SJSA1 (cell line): ENCODE data around the gene SIX5. TPM values are rescaled to one million over a fixed set of nuclear protein-coding genes. Genes with fewer than 3 reads are reported as not detected.

Experiments
- DNase-seq, 2 experiments: peaks; one replicate each; pipeline ENCODE4 v3.0.0-alpha.2; 2015 to 2020; ENCODE audit warnings: low spot score in 2 of 2, low read depth in 1 of 2
- H3K27ac ChIP-seq: fragments of 250-450 bp; sonication (Bioruptor Pico); 2 replicates; pipeline ENCODE4 v1.5.1; 2020; ENCODE audit warnings: mild to moderate bottlenecking, moderate library complexity
- H3K27me3 ChIP-seq: fragments of 250-450 bp; sonication (Bioruptor Pico); replicated peaks from 2 replicates; pipeline ENCODE4 v1.5.1; 2020; ENCODE audit warnings: mild to moderate bottlenecking, moderate library complexity
- H3K36me3 ChIP-seq: fragments of 250-450 bp; sonication (Bioruptor Pico); 2 replicates; pipeline ENCODE4 v1.5.1; 2020; ENCODE audit warnings: mild to moderate bottlenecking
- H3K4me1 ChIP-seq: fragments of 250-450 bp; sonication (Bioruptor Pico); replicated peaks from 2 replicates; pipeline ENCODE4 v1.6.1; 2021; ENCODE audit warnings: mild to moderate bottlenecking
- H3K4me3 ChIP-seq: fragments of 250-450 bp; sonication (Bioruptor Pico); 2 replicates; pipeline ENCODE4 v1.5.1; 2020; ENCODE audit warnings: mild to moderate bottlenecking
- H3K9me3 ChIP-seq: fragments of 250-450 bp; sonication (Bioruptor Pico); replicated peaks from 2 replicates; pipeline ENCODE4 v1.5.1; 2020; ENCODE audit warnings: mild to moderate bottlenecking
- total RNA-seq: library from RNA; depleted of rRNA; stranded (reverse); fragments of >200 nt; shearing (Covaris generic); gene quantifications from 2 replicates; pipeline ENCODE4 v1.2.3, GENCODE V29; 2014

SIX5 gene
- total RNA-seq, 1 experiment from 2014 or later, result 9.1 TPM

GRCh38 chr19:45777395-45777961 lies 8.4 kb upstream of the SIX5 start:
- H3K36me3 ChIP-seq, result peaks cover 55% of the 10 kb centered on the region
- no peak for DNase-seq
- H3K27ac ChIP-seq, result no peak overlapping the region
- H3K4me1 ChIP-seq, result peaks cover 11% of the 10 kb centered on the region
- H3K4me3 ChIP-seq, result no peak overlapping the region
- no peaks in the 10 kb centered on the region for H3K9me3 ChIP-seq
- no peaks in the 10 kb centered on the region for H3K27me3 ChIP-seq

GRCh38 chr19:45774765-45775164 lies 5.7 kb upstream of the SIX5 start:
- Histone ChIP-seq H3K9me3 (no peaks in the 10 kb centered on the region), H3K4me3 (no peak overlapping the region), H3K36me3 (peaks cover 68% of the 10 kb centered on the region), H3K27ac (no peak overlapping the region), H3K4me1 (peaks cover 12% of the 10 kb centered on the region), H3K27me3 (no peaks in the 10 kb centered on the region)
- no peak for DNase-seq

GRCh38 chr19:45773384-45773783 lies 4.3 kb upstream of the SIX5 start:
- no peak overlapping the region for H3K27ac ChIP-seq
- DNase-seq, result no peak
- H3K4me1 ChIP-seq, result peaks cover 15% of the 10 kb centered on the region
- no peak overlapping the region for H3K4me3 ChIP-seq
- H3K27me3 ChIP-seq, result no peaks in the 10 kb centered on the region
- peaks cover 59% of the 10 kb centered on the region for H3K36me3 ChIP-seq
- H3K9me3 ChIP-seq, result 0 out of 2 replicates have a peak, but pooled peaks cover under 1% of the 10 kb centered on the region

- Histone ChIP-seq H3K9me3 (0 out of 2 replicates have a peak, but pooled peaks cover 2% of the 10 kb centered on the region), H3K27ac (no peak overlapping the region), H3K4me3 (no peak overlapping the region), H3K27me3 (no peaks in the 10 kb centered on the region), H3K4me1 (peaks cover 18% of the 10 kb centered on the region), H3K36me3 (peaks cover 55% of the 10 kb centered on the region)
- DNase-seq, result no peak
Measured at GRCh38 chr19:45772912-45773311, 3.9 kb upstream of the SIX5 start.

- H3K9me3 ChIP-seq, result 0 out of 2 replicates have a peak, but pooled peaks cover 2% of the 10 kb centered on the region
- H3K36me3 ChIP-seq, result peaks cover 48% of the 10 kb centered on the region
- peaks cover 24% of the 10 kb centered on the region for H3K4me1 ChIP-seq
- peak in 1 of 2 experiments; percentile 44 for DNase-seq
- H3K27ac ChIP-seq, result no peak overlapping the region
- no peak overlapping the region for H3K4me3 ChIP-seq
- H3K27me3 ChIP-seq, result no peaks in the 10 kb centered on the region
Measured at GRCh38 chr19:45772130-45772840, 3.2 kb upstream of the SIX5 start.

GRCh38 chr19:45771311-45771933 lies 2.4 kb upstream of the SIX5 start:
- no peaks in the 10 kb centered on the region for H3K27me3 ChIP-seq
- peak in 1 of 2 experiments; percentile 45 for DNase-seq
- H3K4me3 ChIP-seq, result no peak overlapping the region
- H3K9me3 ChIP-seq, result 0 out of 2 replicates have a peak, but pooled peaks cover 2% of the 10 kb centered on the region
- H3K4me1 ChIP-seq, result peaks cover 32% of the 10 kb centered on the region
- H3K36me3 ChIP-seq, result peaks cover 46% of the 10 kb centered on the region
- H3K27ac ChIP-seq, result no peak overlapping the region

GRCh38 chr19:45770192-45771101 lies 1.4 kb upstream of the SIX5 start:
- Histone ChIP-seq H3K4me3 (peak overlapping the region; percentile 67), H3K27ac (peak overlapping the region; percentile 62), H3K4me1 (peaks cover 32% of the 10 kb centered on the region), H3K36me3 (peaks cover 47% of the 10 kb centered on the region), H3K27me3 (no peaks in the 10 kb centered on the region), H3K9me3 (0 out of 2 replicates have a peak, but pooled peaks cover 2% of the 10 kb centered on the region)
- peak; percentile 96 to 98 for DNase-seq

- Histone ChIP-seq H3K9me3 (0 out of 2 replicates have a peak, but pooled peaks cover 2% of the 10 kb centered on the region), H3K27ac (no peak overlapping the region), H3K4me1 (peaks cover 33% of the 10 kb centered on the region), H3K4me3 (peak overlapping the region; percentile 67), H3K27me3 (no peaks in the 10 kb centered on the region), H3K36me3 (peaks cover 44% of the 10 kb centered on the region)
- peak in 1 of 2 experiments; percentile 54 for DNase-seq
Measured at GRCh38 chr19:45769821-45770191, 754 bp upstream of the SIX5 start.

GRCh38 chr19:45768655-45768983 lies 433 bp downstream of the SIX5 start:
- H3K9me3 ChIP-seq, result 0 out of 2 replicates have a peak, but pooled peaks cover 2% of the 10 kb centered on the region
- DNase-seq, result no peak
- no peaks in the 10 kb centered on the region for H3K27me3 ChIP-seq
- H3K4me3 ChIP-seq, result peak overlapping the region; percentile 67
- H3K27ac ChIP-seq, result peak overlapping the region; percentile 46; the same call in 1 of the 2 replicates
- peaks cover 37% of the 10 kb centered on the region for H3K36me3 ChIP-seq
- H3K4me1 ChIP-seq, result peaks cover 42% of the 10 kb centered on the region

GRCh38 chr19:45767881-45768654 lies 984 bp downstream of the SIX5 start:
- Histone ChIP-seq H3K36me3 (peaks cover 32% of the 10 kb centered on the region), H3K4me1 (peaks cover 42% of the 10 kb centered on the region), H3K9me3 (0 out of 2 replicates have a peak, but pooled peaks cover 2% of the 10 kb centered on the region), H3K27ac (peak overlapping the region; percentile 46; the same call in 1 of the 2 replicates), H3K27me3 (no peaks in the 10 kb centered on the region), H3K4me3 (peak overlapping the region; percentile 67)
- peak in 1 of 2 experiments; percentile 75 for DNase-seq

- peaks cover 26% of the 10 kb centered on the region for H3K36me3 ChIP-seq
- peak overlapping the region; percentile 67 for H3K4me3 ChIP-seq
- peak overlapping the region; percentile 46; the same call in 1 of the 2 replicates for H3K27ac ChIP-seq
- H3K4me1 ChIP-seq, result peaks cover 42% of the 10 kb centered on the region
- 0 out of 2 replicates have a peak, but pooled peaks cover 2% of the 10 kb centered on the region for H3K9me3 ChIP-seq
- no peaks in the 10 kb centered on the region for H3K27me3 ChIP-seq
- peak; percentile 57 to 77 for DNase-seq
Measured at GRCh38 chr19:45767410-45767880, 1.6 kb downstream of the SIX5 start.

- DNase-seq, result no peak
- Histone ChIP-seq H3K4me3 (peak overlapping the region; percentile 67), H3K9me3 (0 out of 2 replicates have a peak, but pooled peaks cover 2% of the 10 kb centered on the region), H3K4me1 (peaks cover 42% of the 10 kb centered on the region), H3K27me3 (no peaks in the 10 kb centered on the region), H3K27ac (peak overlapping the region; percentile 46; the same call in 1 of the 2 replicates), H3K36me3 (peaks cover 20% of the 10 kb centered on the region)
Measured at GRCh38 chr19:45766869-45767346, 2.1 kb downstream of the SIX5 start.
